Heart left ventricle (tissue), 13 donors: ENCODE data around the gene GGCX.

Source experiments
- POLR2A ChIP-seq, 2 donors: fragments of 450-650 bp; IDR thresholded peaks; one replicate each; pipeline ENCODE4 v1.6.1; 2017; ENCODE audit warnings: antibody characterized with exemption in 2 of 2, mild to moderate bottlenecking in 2 of 2, moderate library complexity in 2 of 2
- TF ChIP-seq, protein P1 (sequence below), 12 donors: fragments of 200-600 bp; sonication (generic) in 4 of 12; IDR thresholded peaks; one replicate each; pipeline versions ENCODE4 v1.5.0 to v1.8.0; 2018 to 2022; ENCODE audit warnings: antibody characterized with exemption in 12 of 12, mild to moderate bottlenecking in 5 of 12
- donor health status: ischemic (EF 13 %, LVEDD 7.1; RV severe dilation, severe dysfunction).
- donor health status: DM: no; HTN: yes; CAD: no.
- donor health status: DM: no; HTN: no; CAD: no.
- donor health status: ischemic (EF 25% LVEDD 6.9; RV normal size, moderate dysfunction).
- donor health status: ischemic (EF 25% LVEDD 5.7; RV mildly dilated, moderate dysfunction).
- donor health status: ischemic (EF 35%, LVEDD 5.7; RV mildly dilated, moderate dysfunction).
- donor health status: nonischemic (EF 11% LVEDD 7.7; RV severe dilation, severe dysfunction).
- donor health status: DM: yes; HTN: yes; CAD: no.
- donor health status: PGD.
- donor health status: ischemic (EF 29% LVEDD 5.4; RV normal size, mild dysfunction).
- donor health status: nonischemic (EF 23%, LVEDD 6.1; RV moderate dilation, normal function).

DNA sequence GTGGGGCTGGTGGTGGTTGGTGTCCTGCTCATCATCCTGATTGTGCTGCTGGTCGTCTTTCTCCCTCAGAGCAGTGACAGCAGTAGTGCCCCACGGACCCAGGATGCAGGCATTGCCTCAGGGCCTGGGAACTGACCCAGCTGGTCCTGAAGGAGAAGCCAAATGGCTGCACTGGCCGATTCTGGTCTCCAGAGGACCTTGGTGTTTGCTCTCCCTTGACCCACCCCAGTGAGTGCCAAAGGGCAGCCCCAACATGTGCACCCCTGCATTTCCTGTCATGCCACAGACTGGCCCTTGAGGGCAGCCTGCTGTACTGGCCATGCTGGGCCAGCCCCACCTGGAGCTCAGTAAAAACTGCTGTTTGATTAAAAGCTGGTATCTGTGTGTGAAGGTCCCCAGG, 31.7 kb upstream of the GGCX start:
- TF ChIP-seq, protein P1, sequence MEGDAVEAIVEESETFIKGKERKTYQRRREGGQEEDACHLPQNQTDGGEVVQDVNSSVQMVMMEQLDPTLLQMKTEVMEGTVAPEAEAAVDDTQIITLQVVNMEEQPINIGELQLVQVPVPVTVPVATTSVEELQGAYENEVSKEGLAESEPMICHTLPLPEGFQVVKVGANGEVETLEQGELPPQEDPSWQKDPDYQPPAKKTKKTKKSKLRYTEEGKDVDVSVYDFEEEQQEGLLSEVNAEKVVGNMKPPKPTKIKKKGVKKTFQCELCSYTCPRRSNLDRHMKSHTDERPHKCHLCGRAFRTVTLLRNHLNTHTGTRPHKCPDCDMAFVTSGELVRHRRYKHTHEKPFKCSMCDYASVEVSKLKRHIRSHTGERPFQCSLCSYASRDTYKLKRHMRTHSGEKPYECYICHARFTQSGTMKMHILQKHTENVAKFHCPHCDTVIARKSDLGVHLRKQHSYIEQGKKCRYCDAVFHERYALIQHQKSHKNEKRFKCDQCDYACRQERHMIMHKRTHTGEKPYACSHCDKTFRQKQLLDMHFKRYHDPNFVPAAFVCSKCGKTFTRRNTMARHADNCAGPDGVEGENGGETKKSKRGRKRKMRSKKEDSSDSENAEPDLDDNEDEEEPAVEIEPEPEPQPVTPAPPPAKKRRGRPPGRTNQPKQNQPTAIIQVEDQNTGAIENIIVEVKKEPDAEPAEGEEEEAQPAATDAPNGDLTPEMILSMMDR (IDR thresholded peaks at IDR 0.05), result no peak
- no peak for TF ChIP-seq POLR2A (IDR thresholded peaks at IDR 0.05)
